ENCODE results near the gene CDC7. TPM values are rescaled to one million over a fixed set of nuclear protein-coding genes. Genes with fewer than 3 reads are reported as not detected.

Gene CDC7
- polyA plus RNA-seq, 1 donor from 2014 or later, result 34.6 TPM

GRCh38 chr1:91557826-91558225 lies 57.2 kb downstream of the CDC7 start:
- Histone ChIP-seq H3K9ac (ENCODE audit: low read length) (no peak overlapping the region), H3K79me2 (replicated peaks; ENCODE audit: insufficient read depth, low read length) (no peaks in the 10 kb centered on the region)

GRCh38 chr1:91559046-91559750 lies 58.5 kb downstream of the CDC7 start:
- Histone ChIP-seq H3K9me2 (ENCODE audit: insufficient read depth, low read length) (no peaks in the 10 kb centered on the region), H3K4me2 (ENCODE audit: low read length) (no peak overlapping the region), H3K79me2 (replicated peaks; ENCODE audit: insufficient read depth, low read length) (no peaks in the 10 kb centered on the region), H3F3A (ENCODE audit: insufficient read depth, low read length, poor library complexity, severe bottlenecking) (no peaks in the 10 kb centered on the region), H3K4me3 (ENCODE audit: low read length) (no peak overlapping the region), H3K36me3 (ENCODE audit: insufficient read depth, low read length) (no peaks in the 10 kb centered on the region), H3K27ac (ENCODE audit: low read length) (no peak overlapping the region), H4K20me1 (ENCODE audit: insufficient read depth) (no peaks in the 10 kb centered on the region), H2AFZ (ENCODE audit: low read depth, low read length) (no peak overlapping the region), H3K9ac (ENCODE audit: low read length) (no peak overlapping the region), H3K27me3 (ENCODE audit: insufficient read depth, low read depth, low read length) (no peaks in the 10 kb centered on the region), H3K9me3 (ENCODE audit: low read length) (peaks cover 3% of the 10 kb centered on the region)
- TF ChIP-seq EZH2 (IDR thresholded peaks at IDR 0.05; ENCODE audit: borderline replicate concordance, insufficient read depth, low read length, poor library complexity, severe bottlenecking) (no peak), SMC3 (conservative IDR thresholded peaks at IDR 0.05; ENCODE audit: poor library complexity) (no peak), EP300 (conservative IDR thresholded peaks at IDR 0.05; ENCODE audit: poor library complexity, severe bottlenecking) (no peak), CTCF (IDR thresholded peaks at IDR 0.05; ENCODE audit: poor library complexity, severe bottlenecking) (no peak), RAD21 (conservative IDR thresholded peaks at IDR 0.05) (no peak), POLR2AphosphoS5 (IDR thresholded peaks at IDR 0.05) (no peak), TAF1 (IDR thresholded peaks at IDR 0.05; ENCODE audit: low read depth) (no peak), MXI1 (conservative IDR thresholded peaks at IDR 0.05; ENCODE audit: poor library complexity, severe bottlenecking) (no peak)

More at GRCh38 chr1:91557826-91558225, 57.2 kb downstream of the CDC7 start:
- Histone ChIP-seq H3K27me3 (ENCODE audit: insufficient read depth, low read depth, low read length) (no peaks in the 10 kb centered on the region), H3K9me3 (ENCODE audit: low read length) (peaks cover 3% of the 10 kb centered on the region), H3K4me2 (ENCODE audit: low read length) (no peak overlapping the region), H3F3A (ENCODE audit: insufficient read depth, low read length, poor library complexity, severe bottlenecking) (no peaks in the 10 kb centered on the region), H2AFZ (ENCODE audit: low read depth, low read length) (no peak overlapping the region), H3K27ac (ENCODE audit: low read length) (no peak overlapping the region), H3K9me2 (ENCODE audit: insufficient read depth, low read length) (no peaks in the 10 kb centered on the region), H4K20me1 (ENCODE audit: insufficient read depth) (no peaks in the 10 kb centered on the region), H3K36me3 (ENCODE audit: insufficient read depth, low read length) (no peaks in the 10 kb centered on the region), H3K4me3 (ENCODE audit: low read length) (no peak overlapping the region)
- TF ChIP-seq EP300 (conservative IDR thresholded peaks at IDR 0.05; ENCODE audit: poor library complexity, severe bottlenecking), result no peak
- no peak for TF ChIP-seq EZH2 (IDR thresholded peaks at IDR 0.05; ENCODE audit: borderline replicate concordance, insufficient read depth, low read length, poor library complexity, severe bottlenecking)
- no peak for TF ChIP-seq SMC3 (conservative IDR thresholded peaks at IDR 0.05; ENCODE audit: poor library complexity)
- TF ChIP-seq MXI1 (conservative IDR thresholded peaks at IDR 0.05; ENCODE audit: poor library complexity, severe bottlenecking), result no peak
- TF ChIP-seq TAF1 (IDR thresholded peaks at IDR 0.05; ENCODE audit: low read depth), result no peak
- TF ChIP-seq POLR2AphosphoS5 (IDR thresholded peaks at IDR 0.05), result no peak
- no peak for TF ChIP-seq REST (IDR thresholded peaks at IDR 0.05; ENCODE audit: borderline replicate concordance)
- TF ChIP-seq CTCF (IDR thresholded peaks at IDR 0.05; ENCODE audit: poor library complexity, severe bottlenecking), result no peak
- TF ChIP-seq RAD21 (conservative IDR thresholded peaks at IDR 0.05), result no peak

Data from neural cell (in vitro differentiated cells).